Retinal pigment epithelial cell (primary cell): ENCODE data around the gene TBXAS1.

Experiments used
- DNase-seq: peaks from one replicate; pipeline ENCODE4 v3.0.0-alpha.2; 2010; ENCODE audit warnings: low read depth
- H3K4me3 ChIP-seq: 2 replicates; pipeline ENCODE4 v1.5.1; 2011; ENCODE audit warnings: mild to moderate bottlenecking, low read length, control low read depth, moderate library complexity
- CTCF ChIP-seq: conservative IDR thresholded peaks from 2 replicates; pipeline ENCODE4 v1.5.1; 2011; ENCODE audit warnings: low read depth, low read length, control low read depth, inconsistent platforms

TBXAS1 gene

GRCh38 chr7:140022582-140023211 is 193.6 kb downstream of the TBXAS1 start:
- DNase-seq: no peak
- TF ChIP-seq CTCF: no peak
- H3K4me3 ChIP-seq: no peak overlapping the region

GRCh38 chr7:140023728-140024127 is 194.7 kb downstream of the TBXAS1 start:
- TF ChIP-seq CTCF: no peak
- DNase-seq: no peak
- no peak overlapping the region for H3K4me3 ChIP-seq

- no peak for TF ChIP-seq CTCF
- H3K4me3 ChIP-seq: no peak overlapping the region
- no peak for DNase-seq
Measured at GRCh38 chr7:140024585-140024984, 195.5 kb downstream of the TBXAS1 start.

- TF ChIP-seq CTCF: no peak
- DNase-seq: no peak
- H3K4me3 ChIP-seq: no peak overlapping the region
Measured at GRCh38 chr7:140025241-140025640, 196.2 kb downstream of the TBXAS1 start.

GRCh38 chr7:140025814-140026433 is 196.9 kb downstream of the TBXAS1 start:
- DNase-seq: no peak
- no peak overlapping the region for H3K4me3 ChIP-seq
- no peak for TF ChIP-seq CTCF

- no peak overlapping the region for H3K4me3 ChIP-seq
- DNase-seq: no peak
- TF ChIP-seq CTCF: no peak
Measured at GRCh38 chr7:140026935-140027334, 197.9 kb downstream of the TBXAS1 start.

- no peak overlapping the region for H3K4me3 ChIP-seq
- no peak for TF ChIP-seq CTCF
- DNase-seq: no peak
Measured at GRCh38 chr7:140027858-140028257, 198.8 kb downstream of the TBXAS1 start.
